ENCODE data around the gene RTEL1. TPM values are rescaled to one million over a fixed set of nuclear protein-coding genes. Genes with fewer than 3 reads are reported as not detected.

RTEL1 gene
- total RNA-seq, 2 donors from 2014 or later = 25.7 to 34.9 TPM

GRCh38 chr20:63641146-63641791 is 16.8 kb upstream of the RTEL1 start:
- Histone ChIP-seq H3K27me3 (no peaks in the 10 kb centered on the region), H3K9me3 (no peaks in the 10 kb centered on the region), H3K4me1 (peaks cover 3% of the 10 kb centered on the region), H3K36me3 (no peaks in the 10 kb centered on the region), H3K9ac (ENCODE audit: low read depth in 2 of 2, low read length in 2 of 2) (peak overlapping the region; percentile 58 to 72), H3K4me3 (peak overlapping the region; percentile 55), H3K27ac (peak overlapping the region; percentile 86)
- DNase-seq = peak; percentile 43
- intact Hi-C loops (cut with DNase I) = no loop called here
- TF ChIP-seq CTCF (IDR thresholded peaks at IDR 0.05) = no peak

- no peak for TF ChIP-seq CTCF (IDR thresholded peaks at IDR 0.05)
These were observed 16.2 kb upstream of the RTEL1 start for GRCh38 chr20:63641792-63642523.

GRCh38 chr20:63642527-63643247 is 15.4 kb upstream of the RTEL1 start:
- peak overlapping the region; percentile 73 for H3K27ac ChIP-seq
- H3K9ac ChIP-seq (ENCODE audit: low read depth in 2 of 2, low read length in 2 of 2) = peak overlapping the region; percentile 54 to 88
- peaks cover 3% of the 10 kb centered on the region for H3K4me1 ChIP-seq
- no peaks in the 10 kb centered on the region for H3K9me3 ChIP-seq
- peak overlapping the region; percentile 54 for H3K4me3 ChIP-seq
- no peaks in the 10 kb centered on the region for H3K27me3 ChIP-seq
- intact Hi-C loops (cut with DNase I) = no loop called here
- no peaks in the 10 kb centered on the region for H3K36me3 ChIP-seq
- peak; percentile 39 for DNase-seq
- TF ChIP-seq CTCF (IDR thresholded peaks at IDR 0.05) = no peak

More at GRCh38 chr20:63641792-63642523, 16.2 kb upstream of the RTEL1 start:
- H3K36me3 ChIP-seq = no peaks in the 10 kb centered on the region
- H3K9ac ChIP-seq (ENCODE audit: low read depth in 2 of 2, low read length in 2 of 2) = peak overlapping the region; percentile 54 to 88
- H3K4me3 ChIP-seq = peak overlapping the region; percentile 55
- peak; percentile 94 for DNase-seq
- H3K27ac ChIP-seq = peak overlapping the region; percentile 86
- no peaks in the 10 kb centered on the region for H3K27me3 ChIP-seq
- peaks cover 3% of the 10 kb centered on the region for H3K4me1 ChIP-seq
- intact Hi-C loops (cut with DNase I) = no loop called here
- no peaks in the 10 kb centered on the region for H3K9me3 ChIP-seq

GRCh38 chr20:63643499-63643898 is 14.6 kb upstream of the RTEL1 start:
- Histone ChIP-seq H3K4me3 (no peak overlapping the region), H3K36me3 (no peaks in the 10 kb centered on the region), H3K9me3 (no peaks in the 10 kb centered on the region), H3K27me3 (no peaks in the 10 kb centered on the region), H3K27ac (no peak overlapping the region), H3K4me1 (peaks cover 3% of the 10 kb centered on the region), H3K9ac (ENCODE audit: low read depth in 2 of 2, low read length in 2 of 2) (no peak overlapping the region)
- no peak for TF ChIP-seq CTCF (IDR thresholded peaks at IDR 0.05)
- no peak for DNase-seq
- intact Hi-C loops (cut with DNase I) = no loop called here

GRCh38 chr20:63643946-63644345 is 14.2 kb upstream of the RTEL1 start:
- H3K9me3 ChIP-seq = no peaks in the 10 kb centered on the region
- no peak overlapping the region for H3K4me3 ChIP-seq
- peaks cover 3% of the 10 kb centered on the region for H3K4me1 ChIP-seq
- H3K36me3 ChIP-seq = no peaks in the 10 kb centered on the region
- no peak for TF ChIP-seq CTCF (IDR thresholded peaks at IDR 0.05)
- H3K27ac ChIP-seq = no peak overlapping the region
- H3K27me3 ChIP-seq = no peaks in the 10 kb centered on the region
- H3K9ac ChIP-seq (ENCODE audit: low read depth in 2 of 2, low read length in 2 of 2) = no peak overlapping the region
- no peak for DNase-seq
- intact Hi-C loops (cut with DNase I) = no loop called here

All from colonic mucosa (tissue), 4 donors.